NCI-H1105 (cell line): ENCODE results near the gene PBXIP1.
"Not testable (repeated sequence)": the region's sequence is repeated elsewhere in the genome, so short reads cannot be mapped to it uniquely, and the experiment has no call there.

Source experiments
- DNase-seq: peaks from one replicate; lab custom pipeline; 2025; lab: John Stamatoyannopoulos, UW

Gene PBXIP1

GRCh38 chr1:154955718-154956543 is at the start of gene PBXIP1:
TSS of gene PBXIP1 (minus strand) at chr1:154956099. CDS start at chr1:154953721, 2,378 bp downstream.
- DNase-seq: peak; percentile 88

- no peak for DNase-seq
Measured at GRCh38 chr1:155005076-155006011, 49.4 kb upstream of the PBXIP1 start.

GRCh38 chr1:155004352-155005075 is 48.6 kb upstream of the PBXIP1 start:
- DNase-seq: no peak

- no peak for DNase-seq
Measured at GRCh38 chr1:155003766-155004351, 48.0 kb upstream of the PBXIP1 start.

GRCh38 chr1:155003227-155003765 is 47.4 kb upstream of the PBXIP1 start:
- DNase-seq: peak; percentile 32

GRCh38 chr1:155002464-155003226 is 46.7 kb upstream of the PBXIP1 start, which contains the start of gene ZBTB7B:
TSS of gene ZBTB7B (plus strand) at chr1:155002802. CDS start at chr1:155014661, 11,859 bp downstream.
- DNase-seq: peak; percentile 54

- peak; percentile 99 for DNase-seq
Measured at GRCh38 chr1:155001675-155002463, 46.0 kb upstream of the PBXIP1 start.

- no peak for DNase-seq
Measured at GRCh38 chr1:155001425-155001674, 45.5 kb upstream of the PBXIP1 start.

GRCh38 chr1:155000726-155001424 is 45.0 kb upstream of the PBXIP1 start:
- peak; percentile 79 for DNase-seq

GRCh38 chr1:155000411-155000725 is 44.5 kb upstream of the PBXIP1 start:
- no peak for DNase-seq

GRCh38 chr1:154999571-155000410 is 43.9 kb upstream of the PBXIP1 start:
- no peak for DNase-seq

GRCh38 chr1:154998818-154999570 is 43.1 kb upstream of the PBXIP1 start:
- DNase-seq: peak; percentile 27

- DNase-seq: no peak
Measured at GRCh38 chr1:154998201-154998780, 42.4 kb upstream of the PBXIP1 start.

- DNase-seq: no peak
Measured at GRCh38 chr1:154996966-154997701, 41.2 kb upstream of the PBXIP1 start.

GRCh38 chr1:154995301-154995983 is 39.5 kb upstream of the PBXIP1 start:
- DNase-seq: not testable (repeated sequence)

- no peak for DNase-seq
Measured at GRCh38 chr1:154994591-154994990, 38.7 kb upstream of the PBXIP1 start.
